Motor neuron (in vitro differentiated cells): ENCODE data around the gene DHX32. TPM values are rescaled to one million over a fixed set of nuclear protein-coding genes. Genes with fewer than 3 reads are reported as not detected.
"Not testable (repeated sequence)": the region's sequence is repeated elsewhere in the genome, so short reads cannot be mapped to it uniquely, and the experiment has no call there.

Source experiments
- ATAC-seq, 8 experiments: fragments of 200-7000 bp; cut with Tn5 transposase; replicated peaks in 6 of 8; 2 replicates each; pipeline ENCODE4 v1.8.0; 2021; ENCODE audit warnings: mild to moderate bottlenecking in 8 of 8, moderate library complexity in 8 of 8
- H3K27ac ChIP-seq, 2 donors: fragments of 250-450 bp; sonication (Bioruptor Pico); 2 replicates each; pipeline ENCODE4 v1.9.0; 2021; ENCODE audit warnings: antibody characterized with exemption in 2 of 2, mild to moderate bottlenecking in 2 of 2, moderate library complexity in 1 of 2
- H3K4me1 ChIP-seq, 2 donors: fragments of 250-450 bp; sonication (Bioruptor Pico); replicated peaks in 1 of 2; 2 replicates each; pipeline ENCODE4 v1.6.1; 2021; ENCODE audit warnings: antibody characterized with exemption in 2 of 2, mild to moderate bottlenecking in 2 of 2, moderate library complexity in 1 of 2
- H3K4me3 ChIP-seq, 5 donors: fragments of 250-450 bp; sonication (Bioruptor Pico); 2 replicates each; pipeline ENCODE4 v1.9.0; 2021; ENCODE audit warnings: antibody characterized with exemption in 5 of 5, mild to moderate bottlenecking in 5 of 5, moderate library complexity in 4 of 5
- WGBS, 10 experiments: fragments of 450-650 bp; shearing (Covaris generic); methylation state at CpG; one replicate each; pipeline ENCODE4 v1.0.0; 2022; 5-methylcytosine and 5-hydroxymethylcytosine counted together
- in situ Hi-C, 9 experiments: fragments of 400-800 bp; cut with MboI; loops; one replicate each; pipeline ENCODE4 v1.15.0; 2021; ENCODE audit warnings: low sequenced_read_pairs in 9 of 9, low pct_unique_long_range_greater_than_20kb in 2 of 9; ENCODE audit not compliant: unreplicated experiment in 9 of 9
- total RNA-seq, 8 experiments: library from RNA; unstranded; fragments of 300-600 nt; gene quantifications; 2 replicates each; pipeline versions ENCODE4 v1.2.3 to v1.2.4, GENCODE V29; 2022

The DHX32 gene
- total RNA-seq, 8 experiments from 2014 or later, result 18.8 to 33.0 (median 25.9) TPM

DNA sequence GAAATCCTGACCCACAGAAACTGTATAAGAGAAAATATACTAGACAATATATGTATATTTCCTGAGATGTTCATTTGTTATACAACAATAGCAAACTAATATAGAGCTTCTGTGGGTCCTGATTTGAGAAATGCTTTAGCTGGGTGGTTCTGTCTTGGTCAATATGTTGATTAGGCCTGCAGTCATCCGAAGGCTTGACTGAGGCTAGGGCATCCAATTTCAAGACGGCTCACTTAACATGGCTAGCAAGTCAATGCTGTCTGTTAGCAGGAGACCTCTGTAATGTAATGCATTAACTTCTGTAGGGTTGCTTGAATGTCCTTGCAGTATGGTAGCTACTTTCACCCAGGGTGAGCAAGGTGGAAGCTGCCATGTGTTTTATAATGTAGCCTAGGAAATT, 27.7 kb upstream of the DHX32 start:
- in situ Hi-C loops, H3K4me1 ChIP-seq, H3K27ac ChIP-seq, H3K4me3 ChIP-seq: not testable (repeated sequence)
- ATAC-seq, result peak in 1 of 8 experiments; percentile 23
- 21 to 65% (median 51%) methylated on average over 1 to 2 of the region's 2 CpGs; no CpG with 5 or more reads in 2 of the 10 experiments for WGBS, 10 experiments

DNA sequence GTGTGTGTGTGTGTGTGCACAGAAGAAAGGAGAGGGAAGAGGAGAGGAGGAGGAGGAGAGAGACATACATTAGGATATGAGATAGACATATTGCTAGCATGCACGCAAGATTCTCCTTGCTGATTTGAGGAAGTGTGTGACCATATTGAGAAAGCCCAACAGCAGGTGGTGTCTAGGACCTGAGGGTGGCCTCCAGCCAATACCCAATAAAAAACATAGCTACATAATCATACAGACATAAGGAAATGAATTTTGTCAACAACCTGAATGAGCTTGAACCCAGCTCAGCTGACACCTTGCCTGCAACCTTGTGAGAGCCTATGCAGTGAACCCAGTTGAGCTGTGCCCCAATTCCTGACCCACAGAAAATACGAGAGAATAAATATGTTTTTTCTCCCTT, 26.5 kb upstream of the DHX32 start:
- H3K4me3 ChIP-seq, in situ Hi-C loops, H3K4me1 ChIP-seq, ATAC-seq, H3K27ac ChIP-seq: not testable (repeated sequence)
- WGBS, 10 experiments, result 86 to 100% (median 100%) methylated on average over 1 to 2 of the region's 2 CpGs; no CpG with 5 or more reads in 6 of the 10 experiments

GRCh38 chr10:125905069-125905994, 24.2 kb upstream of the DHX32 start:
- H3K4me3 ChIP-seq, in situ Hi-C loops, H3K27ac ChIP-seq, ATAC-seq, H3K4me1 ChIP-seq: not testable (repeated sequence)
- 35 to 80% (median 69%) methylated on average over 1 to 5 of the region's 5 CpGs for WGBS, 10 experiments

- ATAC-seq, H3K4me3 ChIP-seq, H3K27ac ChIP-seq, H3K4me1 ChIP-seq, in situ Hi-C loops: not testable (repeated sequence)
- WGBS, 10 experiments, result 60 to 100% (median 64%) methylated on average over 1 to 2 of the region's 3 CpGs; no CpG with 5 or more reads in 5 of the 10 experiments
Measured at GRCh38 chr10:125903135-125903640, 22.1 kb upstream of the DHX32 start.

DNA sequence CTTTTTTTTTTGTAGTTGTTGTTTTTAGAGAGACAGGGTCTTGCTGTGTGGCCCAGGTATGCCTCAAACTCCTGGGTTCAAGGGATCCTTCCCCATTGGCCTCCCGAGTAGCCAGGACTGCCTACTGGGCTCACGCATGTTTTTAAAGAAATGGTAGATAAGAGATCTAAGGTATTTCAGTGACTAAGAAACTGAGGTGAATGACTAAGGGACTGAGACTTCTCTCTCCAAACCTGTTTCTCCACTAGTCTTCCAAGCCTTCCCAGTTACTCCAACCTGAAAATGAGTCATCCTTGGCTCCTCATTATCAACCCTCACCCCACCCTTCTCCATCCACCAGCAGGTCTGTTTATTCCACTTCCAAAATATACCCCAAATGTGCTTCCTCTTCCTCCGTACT, 19.9 kb upstream of the DHX32 start:
- H3K27ac ChIP-seq, ATAC-seq, H3K4me1 ChIP-seq, in situ Hi-C loops, H3K4me3 ChIP-seq: not testable (repeated sequence)
- 40 to 100% (median 86%) methylated on average over 1 to 2 of the region's 3 CpGs; no CpG with 5 or more reads in 7 of the 10 experiments for WGBS, 10 experiments

- 0 to 49% (median 22%) methylated on average over 1 to 4 of the region's 4 CpGs for WGBS, 10 experiments
- in situ Hi-C loops, result not testable (repeated sequence)
Measured at GRCh38 chr10:125897317-125897716, 16.2 kb upstream of the DHX32 start.

GRCh38 chr10:125896088-125896934, 15.2 kb upstream of the DHX32 start, which contains the start of gene FANK1:
Gene FANK1, plus strand, starts transcription at chr10:125896564. Its CDS starts 79 bp downstream, at chr10:125896643.
- peak; percentile 82 to 91 (median 86) for ATAC-seq
- H3K27ac ChIP-seq, result peak within 1 kb of the TSS; percentile 60 to 85
- H3K4me1 ChIP-seq, result peaks cover 3 to 18% of the 10 kb centered on the region in 2 donors
- 20 to 42% (median 35%) methylated on average over 1 to 48 of the region's 106 CpGs; no CpG with 5 or more reads in 5 of the 10 experiments for WGBS, 10 experiments
- in situ Hi-C loops, result not testable (repeated sequence)
- H3K4me3 ChIP-seq, result peak within 1 kb of the TSS; percentile 68 to 97 (median 88)

More at GRCh38 chr10:125897317-125897716, 16.2 kb upstream of the DHX32 start:
- Histone ChIP-seq H3K4me3 (peak overlapping the region in 4 of 5 donors; percentile 70 to 97 (median 91)), H3K4me1 (peaks cover 3 to 16% of the 10 kb centered on the region in 2 donors)
- not testable (repeated sequence) for H3K27ac ChIP-seq, ATAC-seq

GRCh38 chr10:125895130-125896087, 14.3 kb upstream of the DHX32 start:
- Histone ChIP-seq H3K4me3 (peak overlapping the region; percentile 68 to 97 (median 88)), H3K27ac (peak overlapping the region; percentile 60 to 85), H3K4me1 (peaks cover 3 to 18% of the 10 kb centered on the region in 2 donors)
- 0 to 35% (median 2%) methylated on average over 2 to 29 of the region's 50 CpGs for WGBS, 10 experiments
- ATAC-seq, result peak; percentile 66 to 81 (median 76)
- in situ Hi-C loops, result not testable (repeated sequence)

GRCh38 chr10:125894176-125894575, 13.1 kb upstream of the DHX32 start:
- ATAC-seq, H3K27ac ChIP-seq, in situ Hi-C loops, H3K4me3 ChIP-seq: not testable (repeated sequence)
- 20 to 100% (median 74%) methylated on average over 1 to 3 of the region's 3 CpGs; no CpG with 5 or more reads in 2 of the 10 experiments for WGBS, 10 experiments
- H3K4me1 ChIP-seq, result peaks cover 3 to 27% of the 10 kb centered on the region in 2 donors

GRCh38 chr10:125892402-125892801, 11.3 kb upstream of the DHX32 start:
- ATAC-seq, in situ Hi-C loops: not testable (repeated sequence)
- WGBS, 10 experiments, result 76 to 100% (median 100%) methylated on average over 1 to 5 of the region's 5 CpGs; no CpG with 5 or more reads in 5 of the 10 experiments

GRCh38 chr10:125889441-125889840, 8.3 kb upstream of the DHX32 start:
- 83 to 100% (median 92%) methylated on average over 1 to 2 of the region's 4 CpGs; no CpG with 5 or more reads in 5 of the 10 experiments for WGBS, 10 experiments
- H3K4me1 ChIP-seq, result peaks cover 0 to 23% of the 10 kb centered on the region in 2 donors
- H3K27ac ChIP-seq, in situ Hi-C loops, H3K4me3 ChIP-seq: not testable (repeated sequence)
- ATAC-seq, result peak in 4 of 8 experiments; percentile 16 to 84 (median 48)

More at GRCh38 chr10:125892402-125892801, 11.3 kb upstream of the DHX32 start:
- H3K27ac ChIP-seq, H3K4me3 ChIP-seq: not testable (repeated sequence)
- H3K4me1 ChIP-seq, result peaks cover 3 to 27% of the 10 kb centered on the region in 2 donors
